HG03135 (cell line): Measurements from ENCODE around the gene C1QTNF1.

Experiments
- ATAC-seq: cut with Tn5 transposase; IDR thresholded peaks from one replicate; pipeline ENCODE4 v1.9.1; 2021; ENCODE audit warnings: mild to moderate bottlenecking, moderate library complexity; ENCODE audit not compliant: unreplicated experiment

The C1QTNF1 gene

DNA sequence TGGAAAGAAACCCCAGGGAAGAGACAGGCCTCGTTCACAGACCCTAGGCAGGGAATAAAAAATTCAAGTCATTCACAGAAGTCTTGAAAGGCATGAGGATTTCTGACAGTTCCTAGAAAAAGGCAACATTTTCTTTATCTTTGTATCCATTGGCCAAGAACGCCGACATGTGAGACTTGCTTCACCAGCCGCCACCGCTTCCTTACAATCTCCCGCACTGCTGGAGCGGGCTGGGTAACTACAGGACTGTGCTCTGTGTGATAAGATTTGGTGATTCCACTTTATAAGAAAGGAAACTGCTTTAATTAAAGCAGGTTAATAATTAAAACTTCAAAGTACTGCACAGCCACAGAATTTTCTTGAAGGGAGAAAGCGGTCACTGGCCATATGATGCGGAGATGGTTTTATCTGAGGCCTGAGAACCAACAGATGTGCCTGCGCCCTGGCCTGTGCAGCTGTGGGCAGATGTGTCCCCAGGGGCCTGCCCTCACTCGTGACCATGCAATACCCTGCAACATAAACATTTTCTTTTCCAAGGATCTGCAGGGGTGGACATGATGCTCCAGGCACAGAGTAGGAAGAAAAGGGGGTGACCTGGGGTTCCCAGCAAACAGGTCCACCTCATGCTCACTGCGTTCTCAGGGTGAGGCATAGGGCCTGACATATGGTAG lies 31.3 kb upstream of the C1QTNF1 start:
- no peak for ATAC-seq

DNA sequence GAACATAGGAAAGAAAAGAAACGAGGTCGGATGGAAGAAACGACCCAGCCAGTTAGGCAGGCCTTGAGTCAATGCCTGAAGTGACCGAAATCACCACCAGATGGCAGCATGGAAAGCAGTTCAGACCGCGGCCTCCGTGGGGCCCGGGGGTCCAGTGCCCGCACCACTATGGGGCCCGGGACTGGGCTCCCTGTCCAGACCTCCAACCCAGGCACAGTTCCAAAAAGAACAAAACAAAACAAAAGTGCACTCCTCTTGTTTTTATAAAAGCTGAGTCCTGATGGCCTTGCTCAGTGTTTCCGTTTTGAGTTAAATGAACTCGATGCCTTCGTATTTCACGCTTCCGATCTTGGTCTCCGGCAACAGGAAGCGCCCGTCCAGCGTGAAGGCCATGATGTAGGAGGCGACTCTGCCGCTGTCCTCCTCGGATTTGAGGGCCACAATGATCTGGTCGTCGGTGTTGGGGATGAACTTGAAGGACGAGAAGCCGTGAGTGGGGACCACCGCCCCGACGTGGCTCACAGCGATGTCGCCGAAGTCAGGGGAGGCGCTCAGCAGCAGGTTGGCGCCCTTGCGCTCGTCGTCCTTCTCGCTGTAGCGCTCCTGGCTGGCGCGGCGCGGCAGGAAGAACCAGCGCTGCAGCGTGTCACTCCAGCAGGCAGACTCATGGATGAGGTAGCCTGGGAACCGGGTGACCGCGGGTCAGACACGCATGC lies 30.6 kb upstream of the C1QTNF1 start:
- no peak for ATAC-seq

DNA sequence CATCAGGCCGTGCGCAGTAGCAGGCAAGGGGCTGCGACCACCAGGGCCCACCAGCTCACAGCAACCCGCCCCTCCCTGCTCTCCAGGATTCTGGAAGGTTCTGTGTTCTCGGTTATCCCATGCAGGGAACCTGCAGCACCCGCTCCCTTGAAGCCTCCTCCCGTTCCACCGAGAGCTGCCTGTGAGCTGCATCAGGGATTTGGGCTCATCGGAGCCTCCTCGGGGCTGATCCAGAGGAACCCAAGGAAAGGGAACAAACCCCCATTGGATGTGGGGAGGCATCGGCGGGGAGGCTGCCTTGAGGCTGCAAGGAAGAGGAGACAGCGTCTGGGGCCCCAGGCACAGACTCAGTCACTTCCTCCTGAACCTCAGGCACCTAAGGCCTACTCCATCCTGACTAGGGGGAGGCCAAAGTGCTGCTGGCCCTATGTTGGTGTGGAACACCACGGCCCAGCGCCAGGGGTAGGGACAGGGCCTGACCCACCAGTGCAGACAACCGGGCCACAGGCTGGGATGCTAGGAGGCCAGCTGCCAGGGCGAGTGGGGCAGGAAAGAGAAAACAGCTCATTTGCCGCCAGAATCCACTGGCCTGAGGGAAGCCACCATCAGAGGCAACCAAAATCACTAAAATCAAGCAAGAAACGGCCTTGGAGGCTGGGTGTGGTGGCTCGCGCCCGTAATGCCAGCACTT lies 29.8 kb upstream of the C1QTNF1 start:
- no peak for ATAC-seq

DNA sequence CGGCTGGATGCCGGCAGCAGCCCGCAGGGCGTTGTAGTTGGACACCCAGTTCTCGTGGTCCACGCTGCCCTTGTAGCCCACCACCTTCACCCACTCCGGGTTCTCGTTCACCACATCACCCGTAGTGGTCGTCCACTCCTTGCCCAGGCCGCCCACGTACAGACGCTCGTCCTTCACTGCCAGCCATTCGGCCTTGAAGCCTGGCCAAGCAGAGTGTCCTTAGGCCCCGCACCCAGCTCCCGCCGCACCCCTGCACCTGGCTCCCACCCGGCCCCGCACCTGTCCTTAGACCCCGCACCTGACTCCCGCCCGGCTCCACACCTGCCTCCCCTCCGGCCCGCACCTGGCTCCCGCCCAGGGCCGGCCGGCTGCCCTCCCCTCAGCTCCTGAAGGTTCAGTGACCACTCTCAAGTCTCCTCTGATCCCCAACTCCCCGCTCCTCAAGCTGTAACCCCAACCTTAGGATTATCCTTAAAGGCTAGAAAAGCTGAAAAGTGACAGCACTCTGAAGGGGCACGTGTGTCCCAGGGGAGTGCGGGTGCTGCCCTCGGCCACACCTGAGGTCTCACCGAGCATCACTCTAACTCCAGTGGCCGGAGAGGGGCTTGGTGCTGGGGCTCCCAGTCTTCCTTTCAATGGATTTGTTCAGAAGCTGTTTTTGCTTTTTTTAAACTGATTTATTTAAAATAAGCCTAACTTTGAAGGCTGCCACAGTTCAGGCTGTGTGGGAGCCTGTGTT lies 28.8 kb upstream of the C1QTNF1 start:
- no peak for ATAC-seq

DNA sequence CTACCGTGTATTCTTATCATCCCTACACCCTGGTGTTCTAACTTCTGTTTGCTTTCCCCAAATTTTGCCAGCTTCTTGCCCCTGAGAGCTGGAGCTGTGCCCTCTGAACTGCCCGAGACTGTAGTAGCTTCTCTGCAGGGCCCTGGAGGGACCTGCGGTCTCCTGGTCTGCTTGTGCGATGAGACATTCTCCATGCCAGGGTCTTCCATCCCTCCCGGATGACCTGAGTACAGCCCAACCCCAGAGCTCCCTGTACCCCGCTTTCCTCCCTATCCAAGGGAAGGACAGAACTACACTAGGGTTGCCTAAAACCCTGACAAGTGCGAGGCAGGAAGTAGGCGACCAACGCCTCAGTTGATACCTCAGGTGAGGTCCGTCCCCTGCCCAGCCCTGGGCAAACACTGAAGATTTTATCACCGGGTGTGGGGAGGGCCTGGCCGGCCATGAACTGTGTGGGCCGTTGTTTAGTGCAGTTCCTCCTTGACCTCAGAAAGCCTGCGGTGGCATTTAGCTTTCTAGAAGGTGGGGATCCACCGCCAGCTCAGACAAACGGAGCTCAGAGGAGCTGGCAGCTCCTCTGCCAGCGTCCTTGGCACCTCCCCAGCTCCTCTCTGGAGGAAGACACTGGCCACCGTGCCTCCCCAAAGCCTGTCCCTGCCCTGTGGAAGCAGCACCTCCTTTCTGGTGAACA lies 28.1 kb upstream of the C1QTNF1 start:
- no peak for ATAC-seq

DNA sequence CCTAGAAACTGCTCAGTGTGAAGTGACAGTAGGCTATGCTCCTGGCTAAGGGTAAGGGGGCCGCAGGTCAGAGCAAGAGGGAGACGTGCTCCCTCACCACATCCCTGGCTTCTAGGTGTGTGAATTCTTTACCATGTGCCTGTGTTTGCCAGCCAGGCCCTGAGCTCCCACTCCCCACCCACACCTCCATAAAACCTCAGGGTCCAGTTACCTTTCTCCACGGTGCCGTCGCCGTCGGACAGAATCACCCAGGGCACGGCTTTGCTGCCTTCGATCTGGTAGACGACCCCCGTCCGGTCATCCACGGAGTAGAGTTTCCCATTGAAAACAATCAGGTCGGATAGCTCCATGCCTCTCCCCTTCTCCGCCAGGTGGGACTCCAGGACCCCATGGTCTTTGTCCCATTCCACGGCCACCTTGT lies 27.2 kb upstream of the C1QTNF1 start:
- no peak for ATAC-seq

DNA sequence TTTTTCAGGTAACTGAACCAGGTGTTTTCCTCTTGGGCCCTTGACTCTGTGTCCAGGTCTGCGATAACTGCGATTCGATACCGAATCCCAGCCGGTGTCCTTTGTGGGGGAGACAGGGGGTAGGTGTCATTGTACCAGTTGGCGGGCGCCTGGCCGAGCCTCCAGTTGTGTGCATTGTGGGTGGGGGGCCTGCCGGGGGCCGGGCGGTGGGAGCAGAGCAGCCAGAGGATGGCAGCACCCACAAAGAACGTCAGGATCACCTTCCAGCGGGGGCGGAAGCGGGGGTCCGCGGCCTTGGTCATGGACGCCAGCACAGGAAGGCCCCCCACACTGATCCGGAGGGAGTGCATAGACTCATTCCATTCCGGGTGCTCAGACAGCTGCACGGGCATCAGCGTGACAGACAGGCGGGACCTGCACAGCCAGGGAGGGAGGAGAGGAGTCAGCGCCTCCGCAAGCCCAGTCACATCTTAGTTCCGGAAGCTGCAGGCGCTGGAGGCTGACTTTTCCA lies 26.7 kb upstream of the C1QTNF1 start:
- no peak for ATAC-seq

DNA sequence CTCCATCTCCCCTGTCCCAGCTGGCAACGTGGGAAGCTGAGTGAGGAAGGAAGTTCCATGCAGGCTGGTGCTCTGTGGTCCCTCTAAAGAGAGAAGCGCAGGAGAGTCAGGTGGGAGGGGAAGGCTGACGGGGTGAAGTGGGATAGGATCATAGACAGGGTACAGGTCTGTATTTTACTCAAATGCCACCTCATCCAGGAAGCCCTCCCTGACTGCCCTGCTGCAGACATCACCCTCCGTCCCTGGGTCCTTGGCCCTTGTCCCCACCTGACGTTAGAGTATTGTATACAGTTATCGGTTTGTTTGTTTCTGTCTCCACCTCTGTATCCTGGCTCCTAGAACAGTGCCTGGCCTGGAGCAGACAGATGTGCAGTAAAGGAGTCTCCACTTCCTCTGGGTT lies 26.1 kb upstream of the C1QTNF1 start:
- ATAC-seq: no peak

DNA sequence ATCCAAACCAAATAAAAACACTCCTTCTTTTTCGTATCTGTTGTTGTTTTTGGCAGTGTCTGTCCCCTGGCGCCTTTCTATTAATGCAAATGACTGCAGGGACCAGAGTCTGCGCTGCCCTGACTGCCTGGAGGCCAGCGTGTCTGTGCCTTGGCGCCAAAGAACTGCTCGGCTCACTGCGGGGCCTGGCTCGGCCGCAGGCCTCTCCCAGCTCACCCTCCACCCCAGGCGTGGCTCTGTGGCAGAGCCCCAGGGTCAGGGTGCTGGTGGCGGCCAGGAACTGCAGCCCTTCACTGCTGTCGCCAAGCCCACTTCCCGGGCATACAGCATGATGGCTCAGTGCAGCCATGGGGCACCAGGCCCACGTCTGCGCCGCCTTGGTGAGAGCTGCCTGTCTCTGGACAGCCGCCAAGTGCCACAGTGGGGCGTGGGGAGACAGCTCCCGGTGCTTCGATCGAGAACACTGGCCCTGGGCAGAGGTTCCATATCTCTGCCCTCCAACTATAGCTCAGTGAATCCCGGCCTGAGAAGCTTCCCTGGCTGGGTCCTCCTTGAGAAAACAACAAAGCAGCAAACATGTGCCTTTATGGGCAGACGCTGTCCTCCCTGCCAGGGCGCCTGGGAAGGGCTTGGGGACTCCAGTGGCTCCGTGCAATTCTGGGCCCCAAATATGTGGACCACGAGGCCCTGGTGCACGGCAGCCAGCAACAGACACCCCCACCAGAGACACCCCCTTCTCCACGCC lies 25.5 kb upstream of the C1QTNF1 start:
- no peak for ATAC-seq

DNA sequence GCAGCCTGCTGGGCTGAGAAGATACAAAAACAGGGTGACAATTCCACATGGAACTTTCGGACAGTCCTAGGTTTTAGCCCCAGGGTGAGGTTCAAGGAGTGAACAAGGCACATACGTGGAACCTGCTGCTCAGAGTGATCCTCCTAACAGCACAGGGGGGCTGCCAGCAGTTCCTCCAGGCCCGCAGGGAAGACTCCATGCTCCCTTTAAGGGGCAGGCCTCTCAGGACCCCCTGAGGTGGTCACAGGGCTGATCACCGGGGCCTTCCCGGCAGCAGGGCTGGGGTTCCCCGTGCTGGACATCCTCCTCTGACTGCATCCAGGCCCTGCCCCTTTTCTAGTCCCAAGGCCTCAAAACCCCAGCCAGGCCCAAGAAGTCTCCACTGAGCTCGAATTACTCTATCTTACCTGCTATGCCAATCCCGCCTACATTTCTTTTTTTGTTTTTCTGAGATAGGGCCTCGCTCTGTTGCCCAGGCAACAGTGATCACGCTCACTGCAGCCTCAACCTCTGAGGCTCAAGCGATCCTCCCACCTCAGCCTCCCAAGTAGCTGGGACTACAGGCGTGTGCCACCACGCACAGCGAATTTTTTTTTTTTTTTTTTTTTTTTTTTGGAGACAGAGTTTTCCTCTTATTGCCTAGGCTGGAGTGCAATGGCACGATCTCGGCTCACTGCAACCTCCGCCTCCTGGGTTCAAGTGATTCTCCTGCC lies 24.8 kb upstream of the C1QTNF1 start:
- ATAC-seq: no peak

DNA sequence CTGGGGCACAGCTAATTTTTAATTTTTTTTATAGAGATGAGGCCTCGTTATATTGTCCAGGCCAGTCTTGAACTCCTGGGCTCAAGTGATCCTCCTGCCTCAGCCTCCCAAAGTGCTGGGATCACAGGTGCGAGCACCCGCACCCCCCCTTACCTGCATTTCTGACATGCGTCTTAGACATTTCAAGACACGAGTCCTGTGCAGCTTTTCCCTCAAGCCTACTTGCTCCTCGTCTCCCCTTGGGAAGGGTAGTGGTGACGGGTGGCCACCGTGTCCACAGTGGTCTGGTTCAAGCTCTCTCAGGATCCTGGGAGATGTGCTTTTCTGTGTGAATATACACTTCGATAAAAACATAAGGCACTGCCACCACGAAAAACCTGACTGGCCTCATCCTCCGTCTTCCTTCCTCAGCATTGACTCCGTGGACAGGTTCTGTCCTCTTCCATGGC lies 24.0 kb upstream of the C1QTNF1 start:
- no peak for ATAC-seq

DNA sequence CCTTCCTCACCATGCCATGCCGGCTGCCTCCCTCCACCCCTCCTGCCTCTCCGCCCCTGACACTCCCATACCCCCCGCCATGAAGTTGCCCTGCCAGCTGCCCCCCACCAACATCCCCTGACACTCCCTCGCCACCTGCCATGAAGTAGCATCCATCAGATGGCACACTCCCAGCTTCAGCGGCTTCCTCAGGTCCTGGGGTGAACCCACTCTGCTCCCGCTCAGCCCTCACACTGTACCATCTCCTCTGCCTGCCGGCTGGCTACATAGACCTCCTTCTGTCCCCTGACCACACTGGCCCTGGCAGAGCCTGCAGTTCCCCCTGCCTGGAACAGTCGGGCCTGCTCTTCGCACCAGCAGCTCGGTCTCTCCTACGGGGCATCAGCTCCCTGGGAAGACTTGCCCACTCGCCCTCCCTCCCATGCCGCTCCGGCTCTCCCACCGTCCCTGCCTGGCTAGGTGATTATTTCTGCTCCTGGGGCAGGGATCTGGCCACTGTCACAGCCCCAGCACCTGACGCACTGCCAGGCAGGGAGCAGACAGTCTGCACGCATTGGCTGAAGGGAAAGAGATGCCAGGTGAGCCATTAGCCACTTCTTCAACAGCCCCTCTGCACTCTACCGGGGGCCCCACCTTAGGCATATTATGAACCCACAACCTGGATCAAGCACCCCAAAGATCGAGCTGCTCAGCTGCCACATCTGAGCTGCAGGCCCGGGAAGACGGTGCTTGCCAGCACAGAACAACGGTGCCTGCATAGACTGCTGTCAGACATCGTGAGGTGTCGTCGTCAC lies 23.4 kb upstream of the C1QTNF1 start:
- ATAC-seq: no peak

DNA sequence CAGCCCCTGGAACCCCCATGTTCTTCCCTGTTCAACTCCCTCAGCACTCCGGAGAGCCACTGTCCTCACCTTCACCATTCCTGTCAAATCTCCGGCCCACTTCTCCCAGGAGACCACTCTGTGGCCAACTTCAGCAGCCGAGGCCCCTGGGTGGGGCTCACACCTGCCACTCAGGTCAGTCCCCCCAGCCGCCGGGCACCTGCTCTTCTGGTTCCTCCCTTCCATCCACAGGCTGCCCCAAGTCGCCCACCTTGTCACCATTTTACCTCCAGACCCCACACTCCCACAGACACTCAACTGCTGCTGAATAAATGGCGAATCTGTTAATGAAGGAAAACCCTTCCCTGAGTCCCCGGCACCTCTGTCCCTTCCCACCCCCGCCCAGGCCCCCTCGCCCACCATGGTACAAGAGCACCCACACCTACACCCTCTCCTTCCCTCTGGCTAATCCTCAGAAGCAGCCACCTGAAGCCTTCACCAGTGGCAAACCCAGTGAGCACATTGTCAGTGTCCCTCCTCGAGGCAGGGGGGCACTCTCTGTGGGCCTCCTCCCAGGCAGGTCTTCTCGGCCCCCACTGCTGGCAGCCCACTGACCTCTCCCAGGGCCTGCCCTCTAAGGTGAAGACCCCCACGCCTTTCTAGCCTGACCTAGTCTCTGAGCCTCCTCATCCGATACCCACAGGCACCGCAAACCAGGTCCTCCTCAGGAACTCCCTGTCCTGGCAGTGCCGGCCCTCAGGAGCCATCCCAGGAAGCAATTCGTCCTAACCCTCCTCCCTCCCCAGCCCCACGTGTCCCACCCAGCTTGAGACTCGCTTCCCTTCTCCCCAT lies 22.6 kb upstream of the C1QTNF1 start:
- no peak for ATAC-seq

DNA sequence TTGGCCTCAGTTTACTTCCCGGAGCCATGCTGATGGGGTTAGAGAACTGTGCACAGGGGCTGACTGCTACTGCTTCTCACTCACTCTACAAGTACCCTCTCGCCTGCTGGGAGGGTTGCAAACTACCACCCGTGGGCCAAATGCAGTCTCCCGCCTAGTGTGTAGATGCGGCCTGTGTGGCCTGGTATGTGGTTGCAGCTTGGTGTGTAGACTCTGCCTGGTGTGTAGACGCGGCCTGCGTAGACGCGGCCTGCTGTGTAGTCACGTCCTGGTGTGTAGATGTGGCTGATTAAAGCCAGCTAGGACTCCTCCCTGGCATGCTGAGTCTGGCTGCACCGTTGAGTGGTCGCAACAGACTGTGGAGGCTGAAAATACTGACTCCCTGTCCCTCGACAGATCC lies 21.7 kb upstream of the C1QTNF1 start:
- no peak for ATAC-seq

DNA sequence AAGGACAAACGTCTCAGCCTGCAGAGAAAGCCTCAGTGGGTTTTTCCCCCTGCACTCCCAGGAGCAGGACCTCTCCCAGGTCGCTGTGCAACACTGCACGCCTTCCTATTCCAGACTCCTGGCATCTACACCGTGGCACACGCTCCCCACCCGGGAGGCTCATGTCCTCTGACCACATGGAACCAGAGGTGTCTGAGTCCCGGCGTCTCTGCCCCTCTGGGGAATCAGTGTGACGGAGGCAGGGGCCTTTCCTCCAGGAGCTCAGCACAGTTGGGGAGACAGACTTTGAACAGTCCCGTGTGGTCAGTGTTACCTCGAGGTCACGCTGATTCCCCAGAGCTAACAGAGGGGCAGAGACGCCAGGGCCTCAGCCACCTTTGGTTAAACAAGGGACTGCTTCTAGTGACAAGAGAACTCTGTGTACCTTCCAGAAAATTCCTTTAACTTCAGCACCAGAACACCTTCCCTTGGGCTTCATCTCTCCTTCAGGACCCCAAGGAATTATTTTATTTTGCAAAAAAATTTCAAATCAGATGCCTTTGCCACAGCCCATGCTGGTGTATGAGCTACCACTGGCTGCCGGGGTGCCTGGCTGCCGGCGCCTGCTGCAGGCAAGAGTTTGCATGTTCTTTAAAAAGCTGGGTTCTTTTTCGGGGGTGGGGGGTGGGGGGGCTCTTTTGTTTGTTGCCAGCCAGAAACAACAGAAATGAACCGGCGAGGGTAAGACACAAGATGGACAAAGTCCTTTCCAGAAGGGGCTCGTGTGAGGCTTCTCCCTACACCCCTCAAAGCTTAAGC lies 21.0 kb upstream of the C1QTNF1 start:
- ATAC-seq: no peak

DNA sequence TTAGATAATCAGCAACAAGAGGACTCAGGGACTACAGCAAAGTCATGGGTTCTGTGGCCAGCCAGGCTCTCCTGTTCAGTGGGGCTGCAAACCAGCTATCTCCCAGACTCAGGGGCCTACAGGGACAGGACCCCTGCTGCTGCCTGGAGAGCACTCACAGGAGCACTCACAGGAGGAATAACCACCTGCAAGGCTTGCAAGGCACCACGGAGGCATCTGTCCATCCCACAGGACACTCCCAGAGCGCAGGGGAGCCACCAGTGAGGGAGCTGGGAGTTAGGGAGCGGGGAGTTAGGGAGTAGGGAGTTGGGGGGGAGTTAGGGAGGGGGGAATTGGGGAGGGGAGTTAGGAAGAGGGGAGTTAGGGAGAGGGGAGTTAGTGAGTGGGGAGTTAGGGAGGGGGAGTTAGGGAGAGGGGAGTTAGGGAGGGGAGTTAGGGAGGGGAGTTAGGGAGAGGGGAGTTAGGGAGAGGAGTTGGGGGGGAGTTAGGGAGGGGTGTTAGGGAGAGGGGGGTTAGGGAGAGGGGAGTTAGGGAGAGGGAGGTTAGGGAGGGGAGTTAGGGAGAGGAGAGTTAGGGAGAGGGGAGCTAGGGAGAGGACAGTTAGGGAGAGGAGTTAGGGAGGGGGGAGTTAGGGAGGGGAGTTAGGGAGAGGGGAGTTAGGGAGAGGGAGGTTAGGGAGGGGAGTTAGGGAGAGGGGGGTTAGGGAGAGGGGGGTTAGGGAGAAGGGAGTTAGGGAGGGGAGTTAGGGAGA lies 20.1 kb upstream of the C1QTNF1 start:
- ATAC-seq: no peak
